HL-60 (cell line): Measurements from ENCODE around the gene OPRL1.
"Not testable (repeated sequence)": the region's sequence is repeated elsewhere in the genome, so short reads cannot be mapped to it uniquely, and the experiment has no call there.

Experiments
- DNase-seq, 2 experiments: peaks; one replicate each; pipeline ENCODE4 v3.0.0-alpha.2; 2010 to 2020; ENCODE audit warnings: low read depth in 1 of 2, low spot score in 1 of 2
- H3K27ac ChIP-seq: fragments of 250-450 bp; sonication (Bioruptor Pico); replicated peaks from 2 replicates; pipeline ENCODE4 v1.5.1; 2020; ENCODE audit warnings: mild to moderate bottlenecking, moderate library complexity
- H3K27me3 ChIP-seq: fragments of 250-450 bp; sonication (Bioruptor Pico); 2 replicates; pipeline ENCODE4 v1.5.1; 2021; ENCODE audit warnings: mild to moderate bottlenecking, moderate library complexity; ENCODE audit not compliant: insufficient read depth, poor library complexity, severe bottlenecking
- H3K4me3 ChIP-seq: replicated peaks from 2 replicates; pipeline ENCODE4 v1.5.1; 2011; ENCODE audit warnings: mild to moderate bottlenecking, control low read depth, low read length; ENCODE audit not compliant: insufficient read depth
- CTCF ChIP-seq: IDR thresholded peaks from one replicate; pipeline ENCODE4 v1.5.1; 2011; ENCODE audit warnings: low read length, control low read depth, inconsistent platforms; ENCODE audit not compliant: insufficient read depth
- GABPA ChIP-seq: IDR thresholded peaks from 2 replicates; pipeline ENCODE4 v1.6.1; 2012; ENCODE audit warnings: low read depth
- POLR2AphosphoS5 ChIP-seq: IDR thresholded peaks from 2 replicates; pipeline ENCODE4 v1.6.1; 2012; ENCODE audit warnings: low read depth
- REST ChIP-seq: IDR thresholded peaks from 2 replicates; pipeline ENCODE4 v1.6.1; 2012; ENCODE audit warnings: low read depth; ENCODE audit not compliant: insufficient replicate concordance
- SPI1 ChIP-seq: IDR thresholded peaks from 2 replicates; pipeline ENCODE4 v1.6.1; 2012; ENCODE audit warnings: low read depth, mild to moderate bottlenecking, borderline replicate concordance

OPRL1 gene

GRCh38 chr20:64116541-64117431, 36.9 kb downstream of the OPRL1 start:
- TF ChIP-seq REST (no peak), GABPA (no peak)
- Histone ChIP-seq H3K4me3 (no peak overlapping the region), H3K27ac (no peak overlapping the region), H3K27me3 (no peaks in the 10 kb centered on the region)
- no peak for DNase-seq

DNA sequence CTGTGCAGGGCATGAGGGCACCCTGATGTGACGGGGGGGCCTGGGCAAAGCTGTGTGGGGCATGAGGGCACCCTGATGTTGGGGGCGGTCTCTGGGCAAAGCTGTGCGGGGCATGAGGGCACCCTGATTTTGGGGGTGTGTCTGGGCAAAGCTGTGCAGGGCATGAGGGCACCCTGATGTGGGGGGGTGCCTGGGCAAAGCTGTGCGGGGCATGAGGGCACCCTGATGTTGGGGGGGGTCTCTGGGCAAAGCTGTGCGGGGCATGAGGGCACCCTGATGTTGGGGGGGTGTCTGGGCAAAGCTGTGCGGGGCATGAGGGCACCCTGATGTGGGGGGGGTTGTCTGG, 37.5 kb downstream of the OPRL1 start:
- H3K4me3 ChIP-seq, DNase-seq, H3K27me3 ChIP-seq, H3K27ac ChIP-seq: not testable (repeated sequence)

- TF ChIP-seq POLR2AphosphoS5 (no peak), SPI1 (no peak), GABPA (no peak), REST (no peak), CTCF (no peak)
These were observed 39.4 kb downstream of the OPRL1 start for GRCh38 chr20:64119301-64119680.

DNA sequence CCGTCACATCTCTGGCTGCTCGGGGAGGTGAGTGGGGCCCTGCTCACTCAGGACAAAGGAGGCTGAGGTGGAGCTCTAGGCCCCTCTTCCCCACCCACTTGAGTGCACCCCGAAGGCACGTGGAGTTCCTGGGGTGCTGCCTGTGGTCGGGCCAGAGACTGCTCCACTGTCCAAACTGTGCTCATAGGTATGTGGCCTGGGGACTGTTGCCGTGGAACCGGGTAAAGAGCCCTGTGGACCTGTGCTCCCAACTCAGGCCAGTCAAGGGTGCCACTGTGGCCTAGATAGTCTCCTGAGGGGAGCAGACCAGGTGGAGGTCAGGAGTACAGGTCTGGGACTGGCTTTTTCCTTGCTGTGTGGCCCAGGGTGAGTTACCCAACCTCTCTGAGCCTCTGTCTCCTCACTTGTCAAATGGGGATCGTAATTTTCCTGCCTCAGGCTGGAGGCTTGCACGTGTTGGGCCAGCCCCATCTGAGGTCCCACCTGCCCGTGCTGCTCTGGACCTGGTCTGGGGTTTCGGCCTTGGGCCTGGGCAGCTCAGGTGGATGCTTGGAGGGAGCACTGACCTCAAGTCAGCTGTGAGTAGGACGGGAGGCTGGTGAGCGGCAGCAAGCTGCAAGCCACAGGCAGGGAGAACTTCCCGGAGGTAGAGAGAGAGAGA, 39.9 kb downstream of the OPRL1 start:
- no peak overlapping the region for H3K27ac ChIP-seq
- no peak for DNase-seq
- TF ChIP-seq SPI1 (no peak), GABPA (no peak), CTCF (no peak), POLR2AphosphoS5 (no peak), REST (no peak)
- peaks cover 4% of the 10 kb centered on the region for H3K27me3 ChIP-seq
- peak overlapping the region; percentile 27 for H3K4me3 ChIP-seq

More at GRCh38 chr20:64119301-64119680, 39.4 kb downstream of the OPRL1 start:
- Histone ChIP-seq H3K27ac (no peak overlapping the region), H3K27me3 (peaks cover 4% of the 10 kb centered on the region), H3K4me3 (no peak overlapping the region)
- no peak for DNase-seq
